ENCODE data around the gene RFX2.
"Not testable (repeated sequence)": the region's sequence is repeated elsewhere in the genome, so short reads cannot be mapped to it uniquely, and the experiment has no call there.

The RFX2 gene

DNA sequence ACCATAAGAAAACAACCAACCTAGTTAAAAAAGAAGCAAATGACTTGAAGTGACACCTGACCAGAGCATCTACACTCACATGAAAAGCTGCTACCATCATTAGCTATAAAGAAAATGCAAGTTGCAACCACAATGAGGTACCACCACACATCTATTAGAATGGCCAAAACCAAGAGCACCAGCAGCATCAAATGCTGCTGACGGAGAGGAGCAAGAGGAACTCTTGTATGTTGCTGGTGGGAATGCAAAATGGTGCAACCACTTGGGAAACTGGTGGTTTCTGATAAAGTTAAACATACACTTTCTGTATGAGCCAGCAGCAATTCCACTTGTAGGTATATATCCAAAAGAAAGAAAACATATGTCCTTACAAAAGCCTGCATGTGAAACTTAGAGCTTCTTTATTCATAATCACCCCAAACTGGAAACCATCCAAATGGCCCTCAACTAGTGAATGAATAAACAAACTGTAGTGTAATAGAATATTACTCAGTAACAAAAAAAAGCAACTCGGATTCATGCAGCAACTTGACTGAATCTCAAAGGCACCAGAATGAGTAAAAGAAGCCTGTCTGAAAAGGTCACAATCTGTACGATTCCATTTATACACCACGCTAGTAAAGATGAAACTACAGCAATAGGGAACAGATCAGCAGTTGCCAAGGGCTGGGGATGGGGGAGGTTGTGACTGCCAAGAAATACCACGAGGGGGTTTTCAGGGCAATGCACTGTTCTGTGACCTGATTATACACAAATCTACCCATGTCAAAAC is 71.5 kb downstream of the RFX2 start:
- DNase-seq: no peak

DNA sequence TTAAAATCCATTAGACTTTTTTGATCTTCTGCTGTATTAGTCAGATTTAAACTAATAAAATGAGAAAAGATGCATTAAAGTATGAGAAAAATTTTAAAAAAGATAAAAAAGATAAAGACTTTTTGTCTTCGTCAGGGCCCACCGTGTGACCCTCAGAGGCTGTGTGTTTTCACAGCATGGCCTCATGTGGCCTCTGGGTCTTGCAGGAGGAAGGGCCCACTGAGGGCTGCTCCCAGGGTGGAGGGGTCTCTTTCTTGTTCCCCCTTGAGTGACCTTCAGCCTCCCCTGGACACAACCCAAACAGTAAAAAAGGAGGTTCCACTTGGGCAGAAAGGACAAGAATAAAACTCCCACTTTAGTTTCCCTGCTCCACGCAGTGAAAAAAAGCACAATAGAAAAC is 75.3 kb downstream of the RFX2 start:
- DNase-seq: no peak

DNA sequence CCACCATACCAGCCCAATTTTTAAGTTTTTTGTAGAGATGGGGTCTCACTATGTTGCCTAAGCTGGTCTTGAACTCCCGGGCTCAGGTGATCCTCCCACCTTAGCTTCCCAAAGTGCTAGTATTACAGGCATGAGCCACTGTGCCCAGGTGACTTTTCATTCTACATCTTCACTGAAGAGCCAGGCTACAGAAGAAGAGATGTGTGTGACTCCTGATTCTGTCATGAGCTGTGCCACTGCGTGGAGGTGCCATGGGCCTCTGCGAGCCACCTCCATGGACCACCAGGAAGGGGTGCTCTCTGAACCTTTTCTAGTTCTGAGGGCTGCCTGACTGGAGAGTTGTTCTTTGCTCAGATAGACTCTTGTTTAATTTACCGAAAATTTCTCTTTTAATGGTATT is 75.8 kb downstream of the RFX2 start:
- DNase-seq: no peak

DNA sequence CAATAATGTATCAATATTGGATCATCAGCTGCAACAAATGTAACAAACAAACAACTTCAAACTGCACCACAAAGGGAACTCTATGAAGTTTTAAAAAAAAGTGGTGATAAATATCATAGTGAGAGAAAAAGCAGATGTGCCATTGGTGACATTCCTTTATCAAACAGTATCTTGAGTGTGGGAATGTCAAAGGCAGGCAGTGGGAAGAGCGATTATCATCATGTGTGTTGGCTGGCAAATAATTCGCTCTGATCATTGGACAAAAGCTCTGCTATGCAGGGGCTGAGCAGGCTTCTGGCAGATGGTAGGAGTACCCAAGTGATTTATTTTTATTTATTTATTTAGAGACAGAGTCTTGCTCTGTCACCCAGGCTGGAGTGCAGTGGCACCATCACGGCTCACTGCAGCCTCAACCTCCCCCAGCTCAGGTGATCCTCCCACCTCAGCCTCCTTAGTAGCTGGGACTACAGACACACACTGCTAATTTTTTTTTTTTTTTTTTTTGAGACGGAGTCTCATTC is 76.5 kb downstream of the RFX2 start:
- no peak for DNase-seq

DNA sequence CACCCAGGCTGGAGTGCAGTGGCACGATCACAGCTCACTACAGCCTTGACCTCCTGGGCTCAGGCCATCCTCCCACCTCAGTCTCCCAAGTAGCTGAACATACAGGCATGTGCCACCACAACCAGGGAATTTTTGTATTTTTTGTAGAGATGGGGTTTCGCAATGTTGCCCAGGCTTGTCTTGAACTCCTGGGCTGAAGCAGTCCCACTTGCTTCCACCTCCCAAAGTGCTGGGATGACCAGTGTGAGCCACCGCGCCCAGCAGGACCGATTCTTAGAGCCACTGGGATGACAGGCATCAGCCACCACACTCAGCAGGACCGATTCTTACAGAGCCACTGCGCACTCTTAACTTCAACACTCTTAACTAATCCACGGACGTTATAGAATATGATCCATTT is 77.5 kb downstream of the RFX2 start:
- DNase-seq: no peak

DNA sequence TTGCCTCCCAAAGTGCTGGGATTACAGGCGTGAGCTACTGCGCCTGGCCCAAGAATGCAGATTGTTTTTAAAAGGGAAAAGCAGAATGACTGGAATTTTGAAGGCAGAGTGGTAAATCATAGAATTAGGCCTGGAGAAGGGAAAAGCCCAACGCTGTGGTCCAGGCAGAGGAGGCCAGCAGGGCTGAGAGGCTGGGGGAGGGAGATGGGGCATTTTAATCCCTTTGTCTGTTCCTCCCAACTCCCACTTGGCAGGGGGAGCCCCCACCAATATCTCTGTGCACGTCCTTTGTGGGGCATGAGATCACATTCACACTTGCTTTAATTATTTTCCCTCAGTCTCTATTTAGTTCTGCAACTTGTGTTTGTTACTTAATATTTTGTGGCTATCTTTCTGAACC is 77.9 kb downstream of the RFX2 start:
- no peak for DNase-seq

DNA sequence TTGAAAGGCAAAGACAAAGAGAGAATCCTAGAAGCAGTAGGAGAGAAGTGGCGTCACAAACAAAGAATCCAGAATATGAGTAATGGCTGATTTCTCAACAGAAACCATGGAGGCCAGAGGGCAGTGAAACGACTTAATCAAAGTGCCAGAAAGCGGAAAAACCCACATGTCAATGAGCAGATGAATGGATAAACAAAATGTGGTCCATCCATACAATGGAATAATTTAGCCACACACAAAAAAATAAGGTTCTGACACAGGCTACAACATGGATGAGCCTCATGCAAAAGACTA is 80.1 kb downstream of the RFX2 start:
- DNase-seq: peak; percentile 60

DNA sequence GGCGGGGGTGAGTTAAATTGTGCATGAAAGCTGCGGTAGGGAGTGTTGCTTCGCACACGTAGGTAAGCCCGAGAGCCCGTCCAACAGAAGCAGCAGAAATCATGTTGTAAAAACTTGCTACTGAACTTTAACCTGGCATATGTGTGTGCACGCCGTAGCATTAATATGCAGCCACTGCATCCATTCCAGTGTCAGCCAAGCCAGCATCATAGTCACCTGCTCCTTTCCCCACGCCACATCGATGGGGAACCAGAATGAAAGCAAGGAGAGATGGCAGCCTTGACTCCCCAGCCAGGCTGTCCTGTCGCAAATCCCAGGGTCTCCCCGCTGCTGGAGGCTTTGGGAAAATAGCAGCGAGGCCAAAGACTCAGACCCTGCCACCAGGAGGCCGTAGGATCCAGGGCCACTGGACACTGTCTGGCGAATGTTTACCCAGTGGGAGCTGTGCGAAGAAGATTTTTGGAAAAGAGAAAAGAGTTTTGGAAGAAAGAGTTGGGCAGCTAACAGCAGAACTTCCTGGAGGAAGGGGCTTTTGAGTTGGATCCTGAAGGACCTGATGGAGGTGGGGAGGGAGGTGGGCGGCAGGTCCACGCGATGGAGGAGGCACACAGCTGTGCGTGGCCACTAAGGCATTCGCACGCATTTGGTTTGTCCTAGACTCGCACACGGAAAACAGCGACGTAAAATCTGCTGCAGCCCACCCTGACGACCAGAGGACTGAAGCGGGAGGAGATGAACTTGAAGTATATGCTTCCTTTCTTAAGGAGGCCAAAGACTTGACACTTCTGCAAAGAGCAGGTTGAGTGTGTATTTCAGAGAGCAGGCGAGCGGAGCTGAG is 83.7 kb downstream of the RFX2 start:
- no peak for DNase-seq

DNA sequence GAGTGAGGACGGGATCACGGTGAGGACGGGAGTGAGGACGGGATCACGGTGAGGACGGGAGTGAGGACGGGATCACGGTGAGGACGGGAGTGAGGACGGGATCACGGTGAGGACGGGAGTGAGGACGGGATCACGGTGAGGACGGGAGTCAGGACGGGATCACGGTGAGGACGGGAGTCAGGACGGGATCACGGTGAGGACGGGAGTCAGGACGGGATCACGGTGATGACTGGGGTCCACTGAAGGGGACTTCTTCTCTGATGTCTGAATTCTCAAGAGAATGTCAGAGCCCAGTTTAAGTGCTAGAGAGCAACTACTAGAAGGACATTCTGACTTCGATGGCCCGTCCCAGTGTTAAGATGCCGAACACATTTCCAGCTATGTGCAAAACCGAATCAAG is 85.5 kb downstream of the RFX2 start:
- not testable (repeated sequence) for DNase-seq

DNA sequence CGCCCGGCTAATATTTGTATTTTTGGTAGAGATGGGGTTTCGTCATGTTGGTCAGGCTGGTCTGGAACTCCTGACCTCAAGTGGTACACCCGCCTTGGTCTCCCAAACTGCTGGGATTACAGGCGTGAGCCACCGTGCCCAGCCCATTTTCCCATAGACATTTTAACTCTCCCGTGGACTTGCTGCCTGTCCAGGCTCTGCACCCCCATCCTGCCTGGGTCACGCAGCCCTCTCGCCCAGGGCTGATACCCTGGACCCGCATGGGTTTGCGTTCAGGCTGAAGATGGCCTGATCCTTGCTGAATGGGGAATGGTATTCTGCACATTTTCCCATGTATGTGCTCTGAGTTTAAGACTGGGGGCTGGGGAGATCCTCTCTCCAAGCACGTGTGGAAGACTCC is 86.4 kb downstream of the RFX2 start:
- DNase-seq: no peak

DNA sequence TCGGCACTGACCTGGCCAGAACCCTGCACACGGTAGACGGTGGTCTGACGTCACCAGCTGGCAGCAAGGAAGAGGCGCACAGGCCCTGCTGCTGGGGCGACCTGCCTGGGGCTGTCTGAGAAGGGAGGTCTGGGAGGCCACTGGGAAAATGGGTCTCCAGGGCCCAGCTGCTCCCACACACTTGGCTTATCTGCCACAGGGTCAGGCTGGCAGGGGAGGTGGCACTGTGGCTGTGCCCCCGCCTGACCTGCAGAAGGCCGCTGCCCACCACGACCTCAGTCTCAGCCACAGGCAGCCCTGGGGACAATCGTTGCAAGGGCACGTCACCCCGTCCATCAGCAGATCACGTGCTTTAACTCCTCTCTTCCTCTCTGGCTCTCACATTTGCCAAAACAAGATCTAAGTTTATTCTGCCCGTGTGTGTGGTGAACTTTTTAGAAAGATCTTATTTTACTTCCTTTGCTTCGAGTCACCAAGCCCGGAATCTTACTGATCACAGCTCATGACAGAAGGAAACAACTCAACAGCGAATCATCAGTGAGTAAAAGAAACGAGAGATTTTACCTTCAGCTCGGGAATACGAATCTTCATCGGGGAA is 87.1 kb downstream of the RFX2 start:
- DNase-seq: peak; percentile 51

DNA sequence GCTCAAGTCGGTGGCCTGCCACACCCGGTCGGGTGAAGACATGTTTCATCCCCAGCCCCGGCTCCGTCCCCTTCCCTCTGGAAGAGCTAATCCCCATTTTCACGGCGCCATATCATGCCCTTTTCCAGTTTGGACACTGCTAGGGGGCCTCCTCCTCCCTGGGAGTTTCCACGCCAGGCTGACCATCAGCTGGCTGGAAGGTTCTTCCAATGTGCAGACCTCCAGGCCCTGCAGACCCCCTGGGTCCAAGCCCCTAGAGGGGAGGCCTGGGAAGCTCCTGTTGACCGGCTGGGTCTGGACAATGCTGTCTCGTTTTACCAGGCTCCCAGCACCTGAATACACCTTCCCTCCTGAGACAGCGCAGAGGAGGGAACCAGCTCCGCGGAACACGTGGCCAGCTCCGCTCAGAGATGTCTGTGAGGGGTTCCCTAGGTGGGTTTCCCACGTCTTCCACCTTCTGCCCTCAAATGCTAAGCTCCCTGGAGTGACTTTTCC is 87.7 kb downstream of the RFX2 start:
- no peak for DNase-seq

DNA sequence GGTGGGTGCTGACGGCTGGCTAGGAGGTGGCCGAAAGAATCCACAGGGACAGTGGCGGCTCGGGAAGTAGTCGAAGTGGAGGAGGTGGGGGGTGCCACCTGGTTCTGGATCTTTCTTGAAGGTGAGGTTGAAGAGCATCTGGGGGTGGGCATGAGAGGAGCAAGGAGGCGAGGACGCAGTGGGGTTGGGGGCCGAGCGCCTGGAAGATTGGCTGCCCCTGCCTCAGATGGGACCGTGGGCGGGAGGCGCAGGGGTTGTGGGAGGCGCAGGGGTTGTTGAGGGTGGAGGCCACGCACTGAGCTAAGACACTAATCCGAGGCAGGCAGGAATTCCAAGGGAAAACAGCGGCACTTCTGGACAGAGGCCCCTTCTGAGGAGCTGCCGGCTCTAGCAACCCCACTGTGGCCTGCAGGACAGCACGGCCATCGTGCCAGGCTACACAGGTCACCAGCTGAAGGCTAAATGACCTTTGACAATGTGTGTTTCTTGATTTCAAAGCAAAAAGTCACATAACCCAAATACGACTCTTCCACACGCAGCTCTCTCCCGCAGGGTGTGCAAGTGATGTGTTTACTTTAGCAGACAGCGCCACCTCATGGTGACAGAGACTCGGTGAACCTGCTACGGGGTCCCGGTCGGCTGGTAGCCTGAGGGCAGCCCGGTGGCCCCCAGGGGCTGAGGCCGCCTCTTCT is 88.3 kb downstream of the RFX2 start:
- DNase-seq: peak; percentile 78

DNA sequence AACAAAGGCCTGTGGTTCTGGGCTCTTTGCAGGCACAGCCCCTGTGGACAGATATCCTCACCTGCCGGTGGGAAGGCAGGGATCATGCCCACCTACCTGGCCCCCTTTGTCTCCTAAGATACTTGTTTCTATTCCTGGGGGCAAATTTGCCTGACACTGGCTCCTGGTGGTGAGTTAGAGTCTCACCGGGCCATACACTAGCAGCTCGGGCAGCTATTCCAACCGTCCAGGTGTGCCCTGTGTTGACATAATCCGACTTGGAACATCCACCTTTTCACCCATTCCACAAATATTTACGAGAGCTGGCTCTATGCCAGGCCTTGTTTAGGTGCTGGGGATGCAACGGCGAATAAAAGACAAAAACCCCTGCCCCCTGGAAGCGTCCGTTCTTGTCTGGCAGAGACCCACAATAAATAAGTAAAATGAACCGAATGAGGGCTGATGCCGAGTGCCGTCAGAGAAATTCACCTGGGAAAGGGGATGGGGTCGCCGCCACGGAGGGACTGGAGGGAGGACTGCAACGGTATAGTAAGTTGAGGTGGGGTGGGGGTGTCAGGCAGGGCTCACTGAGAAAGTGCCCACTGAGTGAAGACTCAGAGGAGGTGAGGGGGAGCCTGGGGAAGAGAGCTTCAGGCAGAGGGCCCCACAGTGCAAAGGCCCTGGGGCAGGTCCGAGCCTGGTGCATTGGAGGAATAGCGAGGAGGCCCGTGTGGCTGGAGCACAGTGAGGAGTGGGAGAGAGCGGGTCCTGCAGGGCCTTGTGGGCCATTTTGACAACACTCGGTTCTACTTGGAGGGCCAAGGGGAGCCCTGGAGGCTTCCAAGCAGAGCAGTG is 89.1 kb downstream of the RFX2 start:
- DNase-seq: no peak

DNA sequence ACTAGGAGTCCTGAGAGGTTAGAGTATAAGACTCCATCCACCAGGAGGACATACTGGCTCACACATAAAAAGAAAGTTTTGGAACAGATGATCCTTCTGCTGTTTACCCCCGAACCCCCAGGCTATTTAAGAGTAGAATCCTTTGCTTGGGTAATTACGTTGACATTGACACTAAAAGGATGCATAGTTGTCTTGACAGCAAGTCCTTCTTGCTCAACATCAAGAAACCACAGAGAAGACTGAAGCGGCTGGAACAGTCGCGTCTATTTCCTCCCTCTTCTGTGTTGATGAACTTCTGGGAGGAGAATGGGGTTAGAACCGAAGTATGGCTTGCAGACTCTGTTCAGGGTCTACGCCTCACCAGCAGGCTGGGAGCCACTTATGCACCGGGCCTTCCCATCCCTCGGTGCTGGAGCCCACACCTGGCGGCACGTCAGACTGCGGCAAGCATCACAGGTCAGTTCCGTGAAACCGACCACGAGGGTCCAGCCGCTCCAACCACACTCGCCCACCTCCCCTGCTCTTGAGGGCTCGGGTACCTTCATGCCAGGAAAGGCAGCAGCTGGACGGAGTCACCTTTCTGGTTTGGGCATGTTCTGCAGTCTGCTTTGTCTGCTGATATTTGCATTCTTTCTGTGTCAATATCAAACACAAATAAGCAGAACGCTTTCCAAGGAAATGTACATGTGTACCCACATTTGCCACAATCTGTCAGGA is 90.0 kb downstream of the RFX2 start:
- DNase-seq: no peak

DNA sequence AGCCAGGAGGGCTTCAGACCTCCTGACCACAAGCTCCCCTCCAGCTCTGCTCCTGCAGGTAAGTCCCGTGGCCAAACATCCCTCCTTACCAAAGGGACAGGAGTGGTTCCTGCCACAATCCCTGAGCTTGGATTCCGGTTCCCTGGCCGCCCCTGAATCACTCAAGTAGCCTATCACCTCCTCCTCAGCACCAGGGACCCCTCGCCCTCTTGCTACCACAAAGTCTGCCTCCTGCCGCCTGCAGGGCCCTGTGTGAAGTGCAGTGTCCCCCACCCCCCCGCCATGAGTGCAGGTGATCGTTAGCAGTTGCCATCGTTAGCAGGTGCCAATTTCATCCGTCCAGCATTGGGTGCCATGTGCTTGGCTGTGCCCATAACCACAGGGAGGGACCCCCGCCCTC is 91.5 kb downstream of the RFX2 start:
- DNase-seq: no peak

DNA sequence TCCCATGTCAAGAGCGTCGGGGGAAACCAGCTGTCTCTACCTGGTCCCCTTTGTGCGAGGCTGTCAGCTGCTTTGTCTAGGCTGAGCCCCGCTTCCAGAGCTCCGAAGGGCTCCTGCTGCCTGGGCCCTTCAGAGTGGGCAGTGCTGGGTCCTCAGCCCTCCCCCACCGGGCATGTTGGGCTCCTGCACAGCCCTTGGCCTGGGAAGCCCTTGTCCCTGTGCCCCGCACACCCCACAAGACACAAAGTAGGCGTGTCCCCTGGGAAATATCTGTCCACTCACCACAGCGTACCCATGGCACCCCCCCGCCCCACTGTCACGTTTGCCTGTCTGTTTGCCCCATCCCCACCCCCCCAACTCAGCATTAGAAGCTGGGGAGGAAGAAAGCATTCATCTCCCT is 92.7 kb downstream of the RFX2 start:
- no peak for DNase-seq

DNA sequence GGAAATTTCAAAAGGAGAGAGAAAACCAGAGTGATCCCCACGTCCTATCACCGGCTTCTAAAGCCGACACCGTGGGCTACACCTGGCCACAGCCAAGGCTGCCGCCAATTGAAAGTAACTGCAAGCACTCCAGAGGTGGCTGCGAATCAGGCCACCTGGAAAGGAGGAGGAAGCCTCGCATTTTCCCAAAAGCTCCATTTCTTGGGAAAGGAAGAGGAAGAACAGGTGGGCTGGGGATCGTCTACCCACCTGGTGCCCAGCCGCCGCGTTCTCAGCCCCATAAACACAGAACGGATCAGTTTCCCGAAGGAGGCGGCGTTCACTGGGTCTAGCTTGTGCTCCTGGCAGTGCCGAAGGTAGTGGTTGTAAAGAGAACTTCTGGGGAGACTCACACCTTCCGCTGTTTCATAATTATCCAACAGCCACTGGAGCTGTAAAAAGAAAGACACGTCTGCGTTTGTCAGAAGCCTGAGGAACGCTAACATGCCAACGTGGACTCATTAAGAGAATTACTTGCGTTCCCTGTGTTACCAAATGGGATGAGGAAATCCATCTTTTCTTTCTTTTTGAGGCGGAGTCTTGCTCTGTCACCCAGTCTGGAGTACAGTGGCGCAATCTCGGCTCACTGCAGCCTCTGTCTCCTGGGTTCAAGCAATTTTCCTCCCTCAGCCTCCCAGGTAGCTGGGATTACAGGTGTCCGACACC is 94.3 kb downstream of the RFX2 start:
- DNase-seq: no peak

DNA sequence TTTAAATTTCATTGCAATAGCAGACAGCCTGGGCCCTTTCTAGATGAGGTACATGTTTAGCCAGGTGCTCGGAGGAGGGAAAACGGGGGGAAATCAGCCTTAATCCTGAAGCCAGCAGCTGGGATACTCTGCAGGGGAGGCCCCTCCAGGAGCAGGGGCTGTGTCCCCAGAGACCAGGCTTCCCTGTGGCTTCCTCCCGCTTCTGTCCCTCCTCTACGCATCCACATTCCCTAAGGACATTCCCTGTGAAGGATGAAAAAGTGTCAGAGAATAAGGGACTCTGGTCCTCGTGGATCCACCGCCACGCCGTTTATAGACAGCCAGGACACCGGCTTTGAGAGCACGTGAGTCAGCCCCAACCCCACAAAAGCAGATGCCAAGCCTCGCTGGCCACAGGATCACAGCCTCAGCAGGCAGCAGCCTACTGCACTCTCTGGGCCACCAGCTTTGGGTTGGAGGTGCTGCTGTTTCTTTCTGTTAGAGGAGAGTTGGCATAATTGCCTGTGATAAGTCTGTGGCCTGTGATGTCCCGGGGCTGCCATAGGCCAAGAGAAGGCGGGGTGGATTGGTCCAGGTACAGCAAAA is 95.7 kb downstream of the RFX2 start:
- DNase-seq: no peak
